Neuronal stem cell (in vitro differentiated cells): ENCODE results near the gene TNFAIP2.
"Not testable (repeated sequence)": the region's sequence is repeated elsewhere in the genome, so short reads cannot be mapped to it uniquely, and the experiment has no call there.

Experiments
- DNase-seq: peaks from one replicate; pipeline ENCODE4 v3.0.0-alpha.2; 2013; ENCODE audit warnings: low spot score
- H2AFZ ChIP-seq: one replicate; pipeline ENCODE4 v1.6.1; 2013; ENCODE audit warnings: mild to moderate bottlenecking, low read length, inconsistent platforms
- H2AK5ac ChIP-seq: 2 replicates; pipeline ENCODE4 v1.6.1; 2013; ENCODE audit warnings: low read depth, mild to moderate bottlenecking, inconsistent platforms, low read length, moderate library complexity, mixed read lengths
- H2BK120ac ChIP-seq: 2 replicates; pipeline ENCODE4 v1.6.1; 2013; ENCODE audit warnings: low read depth, mild to moderate bottlenecking, inconsistent platforms, low read length, moderate library complexity, mixed read lengths
- H2BK12ac ChIP-seq: one replicate; pipeline ENCODE4 v1.6.1; 2013; ENCODE audit warnings: low read length, inconsistent platforms
- H2BK15ac ChIP-seq: 2 replicates; pipeline ENCODE4 v1.6.1; 2013; ENCODE audit warnings: mild to moderate bottlenecking, low read length, inconsistent platforms, mixed read lengths
- H2BK5ac ChIP-seq: one replicate; pipeline ENCODE4 v1.6.1; 2013; ENCODE audit warnings: inconsistent platforms, mild to moderate bottlenecking, low read length, moderate library complexity
- H3K14ac ChIP-seq: one replicate; pipeline ENCODE4 v1.6.1; 2013; ENCODE audit warnings: low read length, inconsistent platforms
- H3K18ac ChIP-seq: 2 replicates; pipeline ENCODE4 v1.6.1; 2013; ENCODE audit warnings: low read length, inconsistent platforms
- H3K23ac ChIP-seq: 2 replicates; pipeline ENCODE4 v1.6.1; 2013; ENCODE audit warnings: low read depth, mild to moderate bottlenecking, mixed read lengths, low read length, inconsistent platforms; ENCODE audit not compliant: poor library complexity
- H3K27ac ChIP-seq: replicated peaks from 3 replicates; pipeline ENCODE4 v1.5.1; 2013; ENCODE audit warnings: low read length, inconsistent platforms
- H3K27me3 ChIP-seq, 3 experiments: 2 replicates each; pipeline ENCODE4 v1.6.1; 2013; ENCODE audit warnings: low read length in 3 of 3, mild to moderate bottlenecking in 2 of 3, inconsistent platforms in 1 of 3, low read depth in 1 of 3, mixed read lengths in 1 of 3, moderate library complexity in 1 of 3; ENCODE audit not compliant: control insufficient read depth in 3 of 3, insufficient read depth in 3 of 3
- H3K36me3 ChIP-seq, 2 donors: replicated peaks in 1 of 2; 2 replicates each; pipeline ENCODE4 v1.6.1; 2013; ENCODE audit warnings: low read length in 2 of 2; ENCODE audit not compliant: control insufficient read depth in 2 of 2, insufficient read depth in 2 of 2
- H3K4ac ChIP-seq: 2 replicates; pipeline ENCODE4 v1.6.1; 2013; ENCODE audit warnings: inconsistent platforms, mild to moderate bottlenecking, low read length, moderate library complexity
- H3K4me1 ChIP-seq, 2 donors: 1 replicate in 1 of 2; 2 replicates in 1 of 2; pipeline ENCODE4 v1.6.1; 2013; ENCODE audit warnings: low read length in 2 of 2, low read depth in 1 of 2; ENCODE audit not compliant: control insufficient read depth in 2 of 2, insufficient read depth in 1 of 2
- H3K4me2 ChIP-seq: one replicate; pipeline ENCODE4 v1.6.1; 2013; ENCODE audit warnings: mild to moderate bottlenecking, low read length, inconsistent platforms; ENCODE audit not compliant: insufficient read depth, poor library complexity, severe bottlenecking
- H3K4me3 ChIP-seq, 2 donors: 2 replicates each; pipeline ENCODE4 v1.5.1; 2013; ENCODE audit warnings: low read length in 2 of 2, mild to moderate bottlenecking in 2 of 2, inconsistent platforms in 1 of 2, moderate library complexity in 1 of 2
- H3K79me1 ChIP-seq: one replicate; pipeline ENCODE4 v1.6.1; 2013; ENCODE audit warnings: low read depth, mild to moderate bottlenecking, inconsistent platforms, low read length, moderate library complexity
- H3K9ac ChIP-seq: one replicate; pipeline ENCODE4 v1.6.1; 2013; ENCODE audit warnings: mild to moderate bottlenecking, low read depth, low read length, inconsistent platforms; ENCODE audit not compliant: poor library complexity
- H3K9me3 ChIP-seq, 2 donors: replicated peaks in 1 of 2; 2 replicates each; pipeline versions ENCODE3 to v1.6.1; 2013; ENCODE audit warnings: low read length in 2 of 2, mild to moderate bottlenecking in 2 of 2, inconsistent platforms in 1 of 2, low read depth in 1 of 2, mixed read lengths in 1 of 2, moderate library complexity in 1 of 2; ENCODE audit not compliant: control insufficient read depth in 2 of 2, insufficient read depth in 1 of 2
- H4K8ac ChIP-seq: one replicate; pipeline ENCODE4 v1.6.1; 2013; ENCODE audit warnings: low read depth, mild to moderate bottlenecking, inconsistent platforms, low read length, moderate library complexity
- H4K91ac ChIP-seq: one replicate; pipeline ENCODE4 v1.6.1; 2013; ENCODE audit warnings: low read length, low read depth, mild to moderate bottlenecking, inconsistent platforms; ENCODE audit not compliant: poor library complexity
- WGBS, 2 donors: extraction: QIAGEN DNeasy Blood & Tissue Kit; methylation state at CpG; one replicate each; pipeline ENCODE4 v1.1.7; 2013; ENCODE audit warnings: missing lambda C conversion rate in 2 of 2, mixed read lengths in 1 of 2; ENCODE audit not compliant: insufficient read length in 2 of 2, insufficient replicate concordance in 1 of 2; ENCODE audit errors: extremely low coverage in 2 of 2; 5-methylcytosine and 5-hydroxymethylcytosine counted together

Gene TNFAIP2

GRCh38 chr14:103115845-103116572 is 7.3 kb upstream of the TNFAIP2 start:
- Histone ChIP-seq H2BK5ac (peak overlapping the region; percentile 15), H3K23ac (no peak overlapping the region), H3K4me1 (peaks cover 2 to 8% of the 10 kb centered on the region in 2 donors), H2AK5ac (no peak overlapping the region), H2AFZ (no peak overlapping the region), H3K9me3 (no peaks in the 10 kb centered on the region), H3K14ac (no peak overlapping the region), H2BK12ac (peak overlapping the region; percentile 67), H4K91ac (no peak overlapping the region), H3K27ac (no peak overlapping the region), H4K8ac (no peak overlapping the region), H3K4ac (no peak overlapping the region), H3K79me1 (no peaks in the 10 kb centered on the region), H3K36me3 (no peaks in the 10 kb centered on the region), H3K9ac (no peak overlapping the region), H3K27me3 (peaks cover 0 to 12% (median 0%) of the 10 kb centered on the region in 3 experiments), H3K4me2 (no peak overlapping the region), H2BK120ac (no peak overlapping the region), H2BK15ac (no peak overlapping the region), H3K18ac (no peak overlapping the region), H3K4me3 (no peak overlapping the region)
- no CpG with 5 or more reads among the region's 10 CpGs for WGBS, 2 donors
- no peak for DNase-seq

GRCh38 chr14:103116636-103117035 is 6.6 kb upstream of the TNFAIP2 start:
- Histone ChIP-seq H2AFZ (no peak overlapping the region), H3K36me3 (no peaks in the 10 kb centered on the region), H4K91ac (no peak overlapping the region), H2BK15ac (no peak overlapping the region), H3K27ac (no peak overlapping the region), H3K4me2 (no peak overlapping the region), H3K79me1 (no peaks in the 10 kb centered on the region), H3K23ac (no peak overlapping the region), H3K18ac (peak overlapping the region; percentile 44), H3K9me3 (no peaks in the 10 kb centered on the region), H2BK12ac (no peak overlapping the region), H3K27me3 (peaks cover 0 to 12% (median 0%) of the 10 kb centered on the region in 3 experiments), H3K4ac (no peak overlapping the region), H3K4me3 (no peak overlapping the region), H3K9ac (no peak overlapping the region), H2AK5ac (no peak overlapping the region), H4K8ac (no peak overlapping the region), H2BK5ac (no peak overlapping the region), H3K14ac (no peak overlapping the region), H3K4me1 (peaks cover 5 to 9% of the 10 kb centered on the region in 2 donors), H2BK120ac (no peak overlapping the region)
- no CpG with 5 or more reads among the region's 17 CpGs for WGBS, 2 donors
- DNase-seq = no peak

DNA sequence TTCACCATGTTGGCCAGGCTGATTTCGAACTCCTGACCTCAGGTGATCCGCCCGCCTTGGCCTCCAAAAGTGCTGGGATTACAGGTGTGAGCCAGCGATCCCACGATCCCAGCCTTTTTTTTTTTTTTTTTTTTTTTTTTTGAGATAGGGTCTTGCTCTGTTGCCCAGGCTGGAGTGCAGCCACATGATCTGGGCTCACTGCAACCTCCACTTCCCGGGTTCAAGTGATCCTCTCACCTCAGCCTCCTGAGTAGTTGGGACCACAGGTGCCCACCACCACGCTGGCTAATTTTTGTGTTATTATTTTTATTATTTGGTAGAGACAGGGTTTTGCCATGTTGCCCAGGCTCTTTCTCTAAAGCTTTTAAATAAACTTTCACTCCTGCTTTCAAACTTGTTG is 5.8 kb upstream of the TNFAIP2 start:
- not testable (repeated sequence) for H2BK120ac ChIP-seq, H3K4me3 ChIP-seq, H4K8ac ChIP-seq, H3K4me2 ChIP-seq, H3K14ac ChIP-seq, H3K79me1 ChIP-seq, H3K9me3 ChIP-seq, H3K27ac ChIP-seq, H4K91ac ChIP-seq, H3K18ac ChIP-seq, H2BK12ac ChIP-seq, H3K9ac ChIP-seq, H2BK5ac ChIP-seq, H2AFZ ChIP-seq, DNase-seq, H2AK5ac ChIP-seq, H3K36me3 ChIP-seq, H3K4ac ChIP-seq, H3K23ac ChIP-seq, H2BK15ac ChIP-seq
- peaks cover 11 to 15% of the 10 kb centered on the region in 2 donors for H3K4me1 ChIP-seq
- peaks cover 0 to 12% (median 0%) of the 10 kb centered on the region in 3 experiments for H3K27me3 ChIP-seq
- WGBS, 2 donors = no CpG with 5 or more reads among the region's 7 CpGs

- peak overlapping the region; percentile 45 for H2AFZ ChIP-seq
- no peak for DNase-seq
- peak overlapping the region; percentile 96 for H2BK12ac ChIP-seq
- no peak overlapping the region for H3K4me3 ChIP-seq
- peak overlapping the region; percentile 71 for H2BK5ac ChIP-seq
- no peak overlapping the region for H3K23ac ChIP-seq
- no peak overlapping the region for H4K8ac ChIP-seq
- peak overlapping the region; percentile 5 for H3K18ac ChIP-seq
- peaks cover 0 to 11% (median 0%) of the 10 kb centered on the region in 3 experiments for H3K27me3 ChIP-seq
- H2BK15ac ChIP-seq = peak overlapping the region; percentile 32
- no peak overlapping the region for H2BK120ac ChIP-seq
- no peak overlapping the region for H3K27ac ChIP-seq
- no peaks in the 10 kb centered on the region for H3K79me1 ChIP-seq
- H3K4me2 ChIP-seq = no peak overlapping the region
- H3K36me3 ChIP-seq = no peaks in the 10 kb centered on the region
- H3K14ac ChIP-seq = no peak overlapping the region
- H3K4me1 ChIP-seq = peaks cover 14 to 16% of the 10 kb centered on the region in 2 donors
- H3K9me3 ChIP-seq = no peaks in the 10 kb centered on the region
- H4K91ac ChIP-seq = no peak overlapping the region
- peak overlapping the region; percentile 99 for H2AK5ac ChIP-seq
- no CpG with 5 or more reads among the region's 10 CpGs for WGBS, 2 donors
- no peak overlapping the region for H3K9ac ChIP-seq
- no peak overlapping the region for H3K4ac ChIP-seq
These were observed 5.1 kb upstream of the TNFAIP2 start for GRCh38 chr14:103118018-103118662.
